ENCODE results near the gene QSOX2. TPM values are rescaled to one million over a fixed set of nuclear protein-coding genes. Genes with fewer than 3 reads are reported as not detected.

The QSOX2 gene
- total and polyA plus RNA-seq, 4 donors, result 0.79 to 12.7 (median 4.3) TPM

GRCh38 chr9:136196404-136197083 lies 49.1 kb downstream of the QSOX2 start:
- no peak for DNase-seq (ENCODE audit: low spot score)
- TF ChIP-seq FOXA1 (IDR thresholded peaks at IDR 0.05) (no peak), RXRA (IDR thresholded peaks at IDR 0.05) (no peak), TAF1 (conservative IDR thresholded peaks at IDR 0.05) (no peak), ATF3 (IDR thresholded peaks at IDR 0.05) (no peak), FOXA2 (IDR thresholded peaks at IDR 0.05) (no peak), EGR1 (IDR thresholded peaks at IDR 0.05; ENCODE audit: low read depth in 2 of 2) (no peak), SP1 (IDR thresholded peaks at IDR 0.05) (no peak), HNF4A (conservative IDR thresholded peaks at IDR 0.05) (no peak)
- TF ChIP-seq, protein P1, sequence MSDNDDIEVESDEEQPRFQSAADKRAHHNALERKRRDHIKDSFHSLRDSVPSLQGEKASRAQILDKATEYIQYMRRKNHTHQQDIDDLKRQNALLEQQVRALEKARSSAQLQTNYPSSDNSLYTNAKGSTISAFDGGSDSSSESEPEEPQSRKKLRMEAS (IDR thresholded peaks at IDR 0.05), result no peak
- TF ChIP-seq, protein P2, sequence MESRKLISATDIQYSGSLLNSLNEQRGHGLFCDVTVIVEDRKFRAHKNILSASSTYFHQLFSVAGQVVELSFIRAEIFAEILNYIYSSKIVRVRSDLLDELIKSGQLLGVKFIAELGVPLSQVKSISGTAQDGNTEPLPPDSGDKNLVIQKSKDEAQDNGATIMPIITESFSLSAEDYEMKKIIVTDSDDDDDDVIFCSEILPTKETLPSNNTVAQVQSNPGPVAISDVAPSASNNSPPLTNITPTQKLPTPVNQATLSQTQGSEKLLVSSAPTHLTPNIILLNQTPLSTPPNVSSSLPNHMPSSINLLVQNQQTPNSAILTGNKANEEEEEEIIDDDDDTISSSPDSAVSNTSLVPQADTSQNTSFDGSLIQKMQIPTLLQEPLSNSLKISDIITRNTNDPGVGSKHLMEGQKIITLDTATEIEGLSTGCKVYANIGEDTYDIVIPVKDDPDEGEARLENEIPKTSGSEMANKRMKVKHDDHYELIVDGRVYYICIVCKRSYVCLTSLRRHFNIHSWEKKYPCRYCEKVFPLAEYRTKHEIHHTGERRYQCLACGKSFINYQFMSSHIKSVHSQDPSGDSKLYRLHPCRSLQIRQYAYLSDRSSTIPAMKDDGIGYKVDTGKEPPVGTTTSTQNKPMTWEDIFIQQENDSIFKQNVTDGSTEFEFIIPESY (IDR thresholded peaks at IDR 0.05), result no peak
- H3K4me3 ChIP-seq (ENCODE audit: low read depth in 1 of 3, low read length in 3 of 3), result no peak overlapping the region
- H3K27me3 ChIP-seq (ENCODE audit: control insufficient read depth in 4 of 4, insufficient read depth in 4 of 4, low read length in 3 of 4), result peaks cover 3 to 68% (median 13%) of the 10 kb centered on the region in 4 donors
- no peak overlapping the region for H3K27ac ChIP-seq (ENCODE audit: low read depth in 1 of 2, low read length in 2 of 2)
- WGBS, result 3% methylated on average over 16 of the region's 16 CpGs
- H3K9ac ChIP-seq (ENCODE audit: low read depth in 1 of 2, low read length in 2 of 2), result no peak overlapping the region
- H3K4me1 ChIP-seq (ENCODE audit: control insufficient read depth in 4 of 4, insufficient read depth in 4 of 4, low read length in 3 of 4), result peaks cover 0 to 11% (median 2%) of the 10 kb centered on the region in 4 donors
- H3K9me3 ChIP-seq (ENCODE audit: control insufficient read depth in 4 of 4, low read length in 3 of 4), result no peaks in the 10 kb centered on the region
- no peaks in the 10 kb centered on the region for H3K36me3 ChIP-seq (ENCODE audit: control insufficient read depth in 4 of 4, insufficient read depth in 3 of 4, low read depth in 1 of 4, low read length in 3 of 4)

DNA sequence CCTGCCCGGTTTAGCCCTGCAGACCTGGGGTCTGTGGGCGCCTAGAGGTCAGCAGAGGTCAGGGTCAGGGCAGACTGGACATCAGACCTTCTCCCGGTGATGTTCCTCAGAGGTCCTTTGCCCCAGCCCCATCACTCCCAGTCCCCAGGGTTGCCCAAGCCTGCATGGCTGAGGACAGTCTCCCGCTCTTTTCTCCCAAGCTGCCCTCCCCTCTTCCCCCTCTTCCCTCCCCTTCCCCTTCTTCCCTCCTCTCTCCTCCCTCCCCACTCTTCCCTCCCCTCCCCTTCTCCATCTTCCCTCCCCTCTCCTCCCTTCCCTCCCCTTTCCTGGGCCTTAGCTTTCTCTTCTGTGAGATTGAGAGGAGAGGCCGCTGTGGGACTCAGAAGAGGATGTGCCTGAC lies 51.1 kb downstream of the QSOX2 start:
- WGBS, result 12% methylated on average over 5 of the region's 5 CpGs
- Histone ChIP-seq H3K4me3 (ENCODE audit: low read depth in 1 of 3, low read length in 3 of 3) (no peak overlapping the region), H3K27me3 (ENCODE audit: control insufficient read depth in 4 of 4, insufficient read depth in 4 of 4, low read length in 3 of 4) (peaks cover 3 to 65% (median 6%) of the 10 kb centered on the region in 4 donors)

More for the DNA sequence above, 51.1 kb downstream of the QSOX2 start:
- no peak for TF ChIP-seq EGR1 (IDR thresholded peaks at IDR 0.05; ENCODE audit: low read depth in 2 of 2)
- no peak for TF ChIP-seq YY1 (IDR thresholded peaks at IDR 0.05)
- no peak for TF ChIP-seq JUND (IDR thresholded peaks at IDR 0.05)
- TF ChIP-seq, protein P1 (IDR thresholded peaks at IDR 0.05), result no peak
- no peak for TF ChIP-seq FOXA1 (IDR thresholded peaks at IDR 0.05)
- no peak for TF ChIP-seq TAF1 (conservative IDR thresholded peaks at IDR 0.05)
- TF ChIP-seq FOXA2 (IDR thresholded peaks at IDR 0.05), result no peak
- no peak for TF ChIP-seq RAD21 (IDR thresholded peaks at IDR 0.05)
- TF ChIP-seq, protein P2 (IDR thresholded peaks at IDR 0.05), result no peak
- TF ChIP-seq GABPA (IDR thresholded peaks at IDR 0.05 in 1 of 2, conservative IDR thresholded peaks at IDR 0.05 in 1 of 2), result no peak
- H3K4me1 ChIP-seq (ENCODE audit: control insufficient read depth in 4 of 4, insufficient read depth in 4 of 4, low read length in 3 of 4), result peaks cover 0 to 11% (median 2%) of the 10 kb centered on the region in 4 donors
- no peak overlapping the region for H3K9ac ChIP-seq (ENCODE audit: low read depth in 1 of 2, low read length in 2 of 2)
- no peak overlapping the region for H3K27ac ChIP-seq (ENCODE audit: low read depth in 1 of 2, low read length in 2 of 2)
- no peak for DNase-seq (ENCODE audit: low spot score)
- no peaks in the 10 kb centered on the region for H3K36me3 ChIP-seq (ENCODE audit: control insufficient read depth in 4 of 4, insufficient read depth in 3 of 4, low read depth in 1 of 4, low read length in 3 of 4)
- no peaks in the 10 kb centered on the region for H3K9me3 ChIP-seq (ENCODE audit: control insufficient read depth in 4 of 4, low read length in 3 of 4)

Measured in liver (tissue), 9 donors.